Measurements from ENCODE around the gene PTPRM.

Gene PTPRM

DNA sequence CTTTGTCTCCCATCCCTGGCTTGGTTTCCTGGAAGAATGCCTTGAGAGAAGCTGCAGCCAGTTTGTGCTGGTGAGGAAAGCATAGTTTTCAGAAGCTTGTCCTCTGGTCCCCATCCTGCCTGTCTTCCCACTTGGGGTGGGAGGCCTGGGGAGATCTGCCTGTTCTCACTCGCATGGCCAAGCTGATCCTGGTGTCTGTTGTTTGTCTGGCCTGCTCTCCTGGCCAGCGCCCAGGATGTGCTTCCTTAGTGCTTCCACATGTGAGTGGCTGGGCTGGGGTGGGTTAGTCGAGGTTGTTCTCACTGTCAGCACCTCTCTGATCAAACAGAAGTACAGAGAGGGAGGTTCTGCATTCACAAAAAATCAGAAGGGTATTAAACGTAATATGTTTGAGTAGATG lies 49.5 kb downstream of the PTPRM start:
- no peaks in the 10 kb centered on the region for H3K27me3 ChIP-seq (replicated peaks; ENCODE audit: insufficient read depth, low read length)
- no peaks in the 10 kb centered on the region for H3K36me3 ChIP-seq (replicated peaks; ENCODE audit: insufficient read depth, low read length)
- H3K27ac ChIP-seq (ENCODE audit: low read length) = no peak overlapping the region
- H3F3A ChIP-seq (ENCODE audit: insufficient read depth, low read length) = no peaks in the 10 kb centered on the region
- H3K4me1 ChIP-seq (ENCODE audit: low read length) = no peaks in the 10 kb centered on the region
- TF ChIP-seq EZH2phosphoT487 (IDR thresholded peaks at IDR 0.05; ENCODE audit: low read length) (no peak), EZH2 (optimal IDR thresholded peaks at IDR 0.05; ENCODE audit: low read depth, low read length) (no peak)
- TF ChIP-seq, protein P1, sequence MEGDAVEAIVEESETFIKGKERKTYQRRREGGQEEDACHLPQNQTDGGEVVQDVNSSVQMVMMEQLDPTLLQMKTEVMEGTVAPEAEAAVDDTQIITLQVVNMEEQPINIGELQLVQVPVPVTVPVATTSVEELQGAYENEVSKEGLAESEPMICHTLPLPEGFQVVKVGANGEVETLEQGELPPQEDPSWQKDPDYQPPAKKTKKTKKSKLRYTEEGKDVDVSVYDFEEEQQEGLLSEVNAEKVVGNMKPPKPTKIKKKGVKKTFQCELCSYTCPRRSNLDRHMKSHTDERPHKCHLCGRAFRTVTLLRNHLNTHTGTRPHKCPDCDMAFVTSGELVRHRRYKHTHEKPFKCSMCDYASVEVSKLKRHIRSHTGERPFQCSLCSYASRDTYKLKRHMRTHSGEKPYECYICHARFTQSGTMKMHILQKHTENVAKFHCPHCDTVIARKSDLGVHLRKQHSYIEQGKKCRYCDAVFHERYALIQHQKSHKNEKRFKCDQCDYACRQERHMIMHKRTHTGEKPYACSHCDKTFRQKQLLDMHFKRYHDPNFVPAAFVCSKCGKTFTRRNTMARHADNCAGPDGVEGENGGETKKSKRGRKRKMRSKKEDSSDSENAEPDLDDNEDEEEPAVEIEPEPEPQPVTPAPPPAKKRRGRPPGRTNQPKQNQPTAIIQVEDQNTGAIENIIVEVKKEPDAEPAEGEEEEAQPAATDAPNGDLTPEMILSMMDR (IDR thresholded peaks at IDR 0.05; ENCODE audit: low read length) = no peak
- no peak overlapping the region for H3K9ac ChIP-seq (ENCODE audit: low read length)
- H3K4me3 ChIP-seq (ENCODE audit: low read length) = no peak overlapping the region
- no peaks in the 10 kb centered on the region for H3K9me2 ChIP-seq (replicated peaks; ENCODE audit: insufficient read depth, low read length)
- H3K4me2 ChIP-seq (ENCODE audit: low read depth, low read length) = no peak overlapping the region
- no peak overlapping the region for H2AFZ ChIP-seq (ENCODE audit: low read length)
- H3K79me2 ChIP-seq (ENCODE audit: low read length) = no peaks in the 10 kb centered on the region
- DNase-seq = no peak
- H3K9me3 ChIP-seq (replicated peaks; ENCODE audit: insufficient read depth, low read length) = no peaks in the 10 kb centered on the region
- H4K20me1 ChIP-seq (ENCODE audit: insufficient read depth, low read length) = no peaks in the 10 kb centered on the region

DNA sequence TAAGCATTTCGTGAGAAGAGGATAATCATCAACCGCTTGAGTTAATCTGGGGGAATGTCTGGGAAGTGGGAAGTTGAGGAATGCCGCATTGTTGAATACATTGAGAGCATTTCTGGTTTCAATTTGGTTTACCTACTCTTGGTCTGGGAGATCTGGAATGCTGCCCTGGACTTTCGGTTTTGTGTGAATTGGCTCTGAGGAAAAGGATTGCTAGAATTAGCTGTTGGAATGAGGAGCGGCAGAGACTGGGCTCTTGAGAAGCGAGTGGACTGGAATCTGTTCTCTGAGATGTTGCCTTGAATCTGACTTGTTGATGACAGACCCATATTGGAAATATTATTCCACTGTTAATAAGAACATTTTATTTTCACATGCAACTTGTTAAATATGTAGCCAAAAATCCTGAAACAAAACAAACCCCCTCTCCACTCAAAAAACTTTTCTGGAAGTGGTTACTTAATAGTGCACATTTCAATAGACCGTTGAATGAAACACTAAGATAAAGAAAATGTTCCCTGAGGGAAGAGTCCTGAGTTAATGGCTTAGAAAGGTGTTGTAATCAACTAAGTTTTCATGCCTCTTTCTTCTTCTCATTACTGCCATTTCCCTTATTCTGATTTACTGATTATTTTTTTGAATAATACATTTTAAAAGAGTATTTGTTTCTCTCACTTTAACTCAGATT lies 50.8 kb downstream of the PTPRM start:
- Histone ChIP-seq H3K9me2 (replicated peaks; ENCODE audit: insufficient read depth, low read length) (no peaks in the 10 kb centered on the region), H3K9me3 (replicated peaks; ENCODE audit: insufficient read depth, low read length) (no peaks in the 10 kb centered on the region), H3K27me3 (replicated peaks; ENCODE audit: insufficient read depth, low read length) (no peaks in the 10 kb centered on the region), H3K9ac (ENCODE audit: low read length) (no peak overlapping the region), H3K4me3 (ENCODE audit: low read length) (no peak overlapping the region), H3K79me2 (ENCODE audit: low read length) (no peaks in the 10 kb centered on the region), H2AFZ (ENCODE audit: low read length) (no peak overlapping the region), H3F3A (ENCODE audit: insufficient read depth, low read length) (no peaks in the 10 kb centered on the region), H3K4me1 (ENCODE audit: low read length) (no peaks in the 10 kb centered on the region), H4K20me1 (ENCODE audit: insufficient read depth, low read length) (no peaks in the 10 kb centered on the region), H3K4me2 (ENCODE audit: low read depth, low read length) (no peak overlapping the region), H3K36me3 (replicated peaks; ENCODE audit: insufficient read depth, low read length) (no peaks in the 10 kb centered on the region), H3K27ac (ENCODE audit: low read length) (no peak overlapping the region)
- no peak for DNase-seq
- TF ChIP-seq EZH2 (optimal IDR thresholded peaks at IDR 0.05; ENCODE audit: low read depth, low read length) (no peak), EZH2phosphoT487 (IDR thresholded peaks at IDR 0.05; ENCODE audit: low read length) (no peak)
- TF ChIP-seq, protein P1 (IDR thresholded peaks at IDR 0.05; ENCODE audit: low read length) = no peak

GRCh38 chr18:7618891-7619442 lies 51.9 kb downstream of the PTPRM start:
- Histone ChIP-seq H3K4me2 (ENCODE audit: low read depth, low read length) (no peak overlapping the region), H3K9ac (ENCODE audit: low read length) (no peak overlapping the region), H3F3A (ENCODE audit: insufficient read depth, low read length) (no peaks in the 10 kb centered on the region), H3K9me3 (replicated peaks; ENCODE audit: insufficient read depth, low read length) (no peaks in the 10 kb centered on the region), H3K27me3 (replicated peaks; ENCODE audit: insufficient read depth, low read length) (no peaks in the 10 kb centered on the region), H2AFZ (ENCODE audit: low read length) (no peak overlapping the region), H3K4me3 (ENCODE audit: low read length) (no peak overlapping the region), H3K27ac (ENCODE audit: low read length) (no peak overlapping the region), H4K20me1 (ENCODE audit: insufficient read depth, low read length) (no peaks in the 10 kb centered on the region), H3K79me2 (ENCODE audit: low read length) (no peaks in the 10 kb centered on the region), H3K4me1 (ENCODE audit: low read length) (no peaks in the 10 kb centered on the region), H3K9me2 (replicated peaks; ENCODE audit: insufficient read depth, low read length) (no peaks in the 10 kb centered on the region), H3K36me3 (replicated peaks; ENCODE audit: insufficient read depth, low read length) (no peaks in the 10 kb centered on the region)
- DNase-seq = no peak
- TF ChIP-seq EZH2 (optimal IDR thresholded peaks at IDR 0.05; ENCODE audit: low read depth, low read length) = no peak
- no peak for TF ChIP-seq EZH2phosphoT487 (IDR thresholded peaks at IDR 0.05; ENCODE audit: low read length)
- TF ChIP-seq, protein P1 (IDR thresholded peaks at IDR 0.05; ENCODE audit: low read length) = no peak
